OCI-LY7 (cell line): ENCODE data around the gene SPAG9.

ENCODE experiments used
- CTCF ChIP-seq: fragments of 200-600 bp; sonication (generic); conservative IDR thresholded peaks from 2 replicates; pipeline ENCODE4 v1.5.1; 2014; ENCODE audit warnings: mild to moderate bottlenecking, antibody characterized with exemption, low read length, moderate library complexity, mixed read lengths
- EZH2phosphoT487 ChIP-seq: fragments of 200-600 bp; sonication (generic); IDR thresholded peaks from 2 replicates; pipeline ENCODE4 v1.6.1; 2018; ENCODE audit warnings: low read depth, borderline replicate concordance, mild to moderate bottlenecking, mixed run types, antibody characterized with exemption, low read length, moderate library complexity, mixed read lengths

- TF ChIP-seq CTCF (no peak), EZH2phosphoT487 (no peak)
Measured at GRCh38 chr17:51044976-51045375, 75.7 kb downstream of the SPAG9 start.
